Measurements from ENCODE around the gene PAIP1.

PAIP1 gene

DNA sequence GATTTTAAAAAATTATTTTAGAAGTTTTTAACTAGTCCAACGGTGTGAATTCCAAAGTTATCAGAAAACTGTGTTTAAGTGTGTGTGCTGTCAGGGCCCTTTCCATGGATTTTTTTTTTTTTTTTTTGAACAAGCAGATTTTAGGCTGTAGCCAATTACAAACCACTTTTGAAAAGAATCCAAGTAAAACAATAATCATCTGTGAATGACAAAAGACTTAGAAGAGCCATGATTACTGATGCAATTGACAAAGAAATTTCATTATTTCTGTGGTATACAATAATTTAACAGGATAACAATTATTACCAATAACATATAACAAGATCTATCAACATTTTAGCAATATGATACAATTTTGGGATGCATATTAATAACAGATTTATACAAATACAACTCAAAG lies 16.2 kb upstream of the PAIP1 start:
- no peaks in the 10 kb centered on the region for H3K9me2 ChIP-seq (replicated peaks; ENCODE audit: insufficient read depth, low read length)
- H3K9me3 ChIP-seq (replicated peaks; ENCODE audit: insufficient read depth, low read length) = no peaks in the 10 kb centered on the region
- H3K4me1 ChIP-seq (ENCODE audit: low read length) = no peaks in the 10 kb centered on the region
- TF ChIP-seq, protein P1, sequence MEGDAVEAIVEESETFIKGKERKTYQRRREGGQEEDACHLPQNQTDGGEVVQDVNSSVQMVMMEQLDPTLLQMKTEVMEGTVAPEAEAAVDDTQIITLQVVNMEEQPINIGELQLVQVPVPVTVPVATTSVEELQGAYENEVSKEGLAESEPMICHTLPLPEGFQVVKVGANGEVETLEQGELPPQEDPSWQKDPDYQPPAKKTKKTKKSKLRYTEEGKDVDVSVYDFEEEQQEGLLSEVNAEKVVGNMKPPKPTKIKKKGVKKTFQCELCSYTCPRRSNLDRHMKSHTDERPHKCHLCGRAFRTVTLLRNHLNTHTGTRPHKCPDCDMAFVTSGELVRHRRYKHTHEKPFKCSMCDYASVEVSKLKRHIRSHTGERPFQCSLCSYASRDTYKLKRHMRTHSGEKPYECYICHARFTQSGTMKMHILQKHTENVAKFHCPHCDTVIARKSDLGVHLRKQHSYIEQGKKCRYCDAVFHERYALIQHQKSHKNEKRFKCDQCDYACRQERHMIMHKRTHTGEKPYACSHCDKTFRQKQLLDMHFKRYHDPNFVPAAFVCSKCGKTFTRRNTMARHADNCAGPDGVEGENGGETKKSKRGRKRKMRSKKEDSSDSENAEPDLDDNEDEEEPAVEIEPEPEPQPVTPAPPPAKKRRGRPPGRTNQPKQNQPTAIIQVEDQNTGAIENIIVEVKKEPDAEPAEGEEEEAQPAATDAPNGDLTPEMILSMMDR (IDR thresholded peaks at IDR 0.05; ENCODE audit: low read length) = no peak
- TF ChIP-seq EZH2phosphoT487 (IDR thresholded peaks at IDR 0.05; ENCODE audit: low read length) = no peak
- TF ChIP-seq EZH2 (optimal IDR thresholded peaks at IDR 0.05; ENCODE audit: low read depth, low read length) = no peak
- no peaks in the 10 kb centered on the region for H3K27me3 ChIP-seq (replicated peaks; ENCODE audit: insufficient read depth, low read length)
- H3K4me3 ChIP-seq (ENCODE audit: low read length) = no peak overlapping the region
- no peak overlapping the region for H3K4me2 ChIP-seq (ENCODE audit: low read depth, low read length)
- H3K79me2 ChIP-seq (ENCODE audit: low read length) = no peaks in the 10 kb centered on the region
- no peak for DNase-seq
- no peaks in the 10 kb centered on the region for H4K20me1 ChIP-seq (ENCODE audit: insufficient read depth, low read length)
- H3K9ac ChIP-seq (ENCODE audit: low read length) = no peak overlapping the region
- H3K36me3 ChIP-seq (replicated peaks; ENCODE audit: insufficient read depth, low read length) = no peaks in the 10 kb centered on the region
- no peak overlapping the region for H3K27ac ChIP-seq (ENCODE audit: low read length)
- no peak overlapping the region for H2AFZ ChIP-seq (ENCODE audit: low read length)
- no peaks in the 10 kb centered on the region for H3F3A ChIP-seq (ENCODE audit: insufficient read depth, low read length)

DNA sequence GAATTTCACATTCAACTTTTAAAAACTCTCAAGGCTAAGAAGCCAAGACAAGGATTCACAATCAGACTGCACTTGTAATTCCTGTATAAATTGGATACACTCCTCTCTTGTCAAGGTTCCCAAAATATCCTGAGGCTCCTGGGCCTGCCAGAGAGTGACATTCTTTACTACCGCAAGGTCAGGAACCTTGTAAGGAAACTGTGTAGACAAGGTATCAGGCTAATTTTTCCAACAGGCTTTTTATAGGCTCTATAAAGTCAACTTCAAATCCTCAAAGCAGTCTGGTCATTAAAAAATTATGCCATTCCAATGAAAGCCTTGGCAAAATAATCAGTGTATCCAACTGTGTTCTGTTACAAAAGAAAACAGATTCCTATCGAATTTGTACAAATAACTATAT lies 15.5 kb upstream of the PAIP1 start:
- no peaks in the 10 kb centered on the region for H4K20me1 ChIP-seq (ENCODE audit: insufficient read depth, low read length)
- no peaks in the 10 kb centered on the region for H3F3A ChIP-seq (ENCODE audit: insufficient read depth, low read length)
- no peaks in the 10 kb centered on the region for H3K9me3 ChIP-seq (replicated peaks; ENCODE audit: insufficient read depth, low read length)
- H3K27ac ChIP-seq (ENCODE audit: low read length) = no peak overlapping the region
- H3K4me1 ChIP-seq (ENCODE audit: low read length) = no peaks in the 10 kb centered on the region
- TF ChIP-seq, protein P1 (IDR thresholded peaks at IDR 0.05; ENCODE audit: low read length) = no peak
- TF ChIP-seq EZH2phosphoT487 (IDR thresholded peaks at IDR 0.05; ENCODE audit: low read length) (no peak), EZH2 (optimal IDR thresholded peaks at IDR 0.05; ENCODE audit: low read depth, low read length) (no peak)
- no peaks in the 10 kb centered on the region for H3K36me3 ChIP-seq (replicated peaks; ENCODE audit: insufficient read depth, low read length)
- H2AFZ ChIP-seq (ENCODE audit: low read length) = no peak overlapping the region
- H3K9me2 ChIP-seq (replicated peaks; ENCODE audit: insufficient read depth, low read length) = no peaks in the 10 kb centered on the region
- H3K4me2 ChIP-seq (ENCODE audit: low read depth, low read length) = no peak overlapping the region
- no peak overlapping the region for H3K9ac ChIP-seq (ENCODE audit: low read length)
- H3K79me2 ChIP-seq (ENCODE audit: low read length) = no peaks in the 10 kb centered on the region
- no peak for DNase-seq
- H3K27me3 ChIP-seq (replicated peaks; ENCODE audit: insufficient read depth, low read length) = no peaks in the 10 kb centered on the region
- H3K4me3 ChIP-seq (ENCODE audit: low read length) = no peak overlapping the region

DNA sequence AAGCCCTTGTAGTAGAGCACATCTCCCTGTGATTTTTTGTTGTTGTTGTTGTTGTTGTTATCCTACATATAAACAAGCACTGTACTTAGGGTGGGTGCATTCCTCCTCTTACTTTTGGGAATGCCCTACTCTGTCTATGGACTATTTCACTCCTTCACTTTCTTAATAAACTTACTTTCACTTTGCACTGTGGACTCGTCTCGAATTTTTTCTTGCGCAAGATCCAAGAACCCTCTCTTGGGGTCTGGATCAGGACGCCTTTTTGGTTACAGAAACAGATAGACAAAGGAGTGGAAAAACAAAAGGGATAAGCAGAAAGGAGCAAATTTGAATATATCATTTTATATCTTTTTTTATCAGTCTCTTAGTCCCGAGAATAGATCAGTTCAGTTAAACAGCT lies 14.4 kb upstream of the PAIP1 start:
- H3K27me3 ChIP-seq (replicated peaks; ENCODE audit: insufficient read depth, low read length) = no peaks in the 10 kb centered on the region
- no peaks in the 10 kb centered on the region for H3K9me2 ChIP-seq (replicated peaks; ENCODE audit: insufficient read depth, low read length)
- no peaks in the 10 kb centered on the region for H3K9me3 ChIP-seq (replicated peaks; ENCODE audit: insufficient read depth, low read length)
- H3K9ac ChIP-seq (ENCODE audit: low read length) = no peak overlapping the region
- no peak for DNase-seq
- H3K27ac ChIP-seq (ENCODE audit: low read length) = no peak overlapping the region
- no peaks in the 10 kb centered on the region for H3F3A ChIP-seq (ENCODE audit: insufficient read depth, low read length)
- no peaks in the 10 kb centered on the region for H4K20me1 ChIP-seq (ENCODE audit: insufficient read depth, low read length)
- no peaks in the 10 kb centered on the region for H3K79me2 ChIP-seq (ENCODE audit: low read length)
- no peak overlapping the region for H3K4me2 ChIP-seq (ENCODE audit: low read depth, low read length)
- no peak overlapping the region for H2AFZ ChIP-seq (ENCODE audit: low read length)
- no peaks in the 10 kb centered on the region for H3K4me1 ChIP-seq (ENCODE audit: low read length)
- H3K36me3 ChIP-seq (replicated peaks; ENCODE audit: insufficient read depth, low read length) = no peaks in the 10 kb centered on the region
- H3K4me3 ChIP-seq (ENCODE audit: low read length) = no peak overlapping the region
- TF ChIP-seq EZH2phosphoT487 (IDR thresholded peaks at IDR 0.05; ENCODE audit: low read length) (no peak), EZH2 (optimal IDR thresholded peaks at IDR 0.05; ENCODE audit: low read depth, low read length) (no peak)
- TF ChIP-seq, protein P1 (IDR thresholded peaks at IDR 0.05; ENCODE audit: low read length) = no peak
